ENCODE data around the gene MRTFB. TPM values are rescaled to one million over a fixed set of nuclear protein-coding genes. Genes with fewer than 3 reads are reported as not detected.

The MRTFB gene
- total RNA-seq, 1 experiment from 2014 or later, result 5.3 TPM

DNA sequence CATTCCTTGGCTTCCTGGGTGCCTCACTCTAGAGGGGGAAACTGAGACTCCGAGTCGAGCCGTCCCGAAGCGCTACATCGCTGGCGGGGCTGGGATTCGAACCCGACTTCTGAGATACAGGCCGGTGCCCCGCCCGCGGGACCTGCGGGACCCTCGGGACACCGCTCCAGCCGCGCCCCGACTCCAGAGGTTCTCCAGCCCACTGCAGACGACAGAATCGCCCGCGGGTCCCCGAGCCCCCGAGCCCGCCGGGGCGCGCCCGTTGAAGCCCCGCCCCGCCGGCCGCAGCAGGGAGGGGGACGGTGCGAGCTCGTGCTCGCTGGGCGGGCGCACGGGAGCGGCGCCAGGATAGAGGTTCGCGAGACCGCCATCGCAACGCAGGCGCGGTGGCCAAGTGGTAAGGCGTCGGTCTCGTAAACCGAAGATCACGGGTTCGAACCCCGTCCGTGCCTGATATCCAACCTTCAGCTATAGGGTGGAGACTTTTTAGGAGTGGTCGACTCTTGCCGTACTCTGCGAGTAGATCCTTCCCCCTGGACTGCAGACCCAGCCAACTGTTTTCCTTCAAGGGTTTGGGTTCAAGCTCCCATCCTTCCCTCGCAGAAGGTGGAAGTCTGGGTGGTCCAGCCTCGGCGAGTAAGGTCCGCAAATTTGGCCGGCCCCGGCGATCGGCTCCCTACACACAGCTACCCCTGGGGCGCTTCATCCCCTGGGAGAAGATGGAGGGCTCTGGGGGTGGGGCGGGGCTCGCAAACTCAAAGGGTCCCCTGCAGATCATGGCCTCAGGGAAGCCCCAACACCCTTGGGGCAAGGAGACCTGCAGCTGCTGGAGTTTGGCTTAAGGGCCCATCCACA is 214.6 kb downstream of the MRTFB start:
- peak; percentile 97 for DNase-seq (ENCODE audit: low read depth)

DNA sequence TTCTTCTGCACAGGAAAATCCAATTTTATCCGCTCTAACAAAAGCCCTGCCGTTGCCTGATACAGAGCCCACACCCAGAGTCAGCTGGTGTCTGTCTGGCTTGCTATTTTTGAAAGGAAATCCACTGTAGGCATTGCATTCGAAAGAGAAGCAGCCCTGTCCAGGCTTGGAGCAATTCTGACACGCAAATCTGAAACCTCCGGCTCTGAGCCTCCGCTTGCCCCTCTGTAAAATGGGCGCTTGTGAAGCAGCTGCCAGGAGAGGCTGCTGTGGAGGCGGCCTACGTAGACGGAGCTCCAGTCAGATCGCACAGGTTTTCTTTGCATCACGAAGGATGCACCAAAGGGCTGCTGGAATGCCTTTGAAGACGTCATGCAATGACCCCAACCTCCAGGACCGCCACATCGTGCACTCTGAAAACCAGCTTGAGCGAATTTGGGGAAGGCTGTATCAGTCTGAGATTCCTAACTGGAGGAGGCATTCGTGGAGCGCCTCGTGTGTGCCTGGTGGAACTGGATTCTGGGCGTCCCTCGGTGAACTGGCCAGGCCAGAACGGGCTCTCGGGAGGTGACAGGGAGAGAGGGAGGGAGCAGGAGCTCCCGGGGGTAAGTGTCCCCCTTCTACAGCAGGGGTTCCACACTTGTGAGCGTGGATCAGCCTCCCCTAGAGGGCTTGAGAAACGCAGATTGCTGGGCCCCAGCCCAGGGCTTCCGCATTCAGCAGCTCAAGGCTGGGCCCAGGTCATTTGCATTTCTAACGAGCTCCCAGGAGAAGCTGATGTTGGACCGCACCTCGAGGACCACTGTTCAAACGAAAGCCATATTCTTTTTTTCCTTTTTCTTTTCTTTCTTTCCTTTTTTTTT is 215.5 kb downstream of the MRTFB start:
- DNase-seq (ENCODE audit: low read depth), result no peak

DNA sequence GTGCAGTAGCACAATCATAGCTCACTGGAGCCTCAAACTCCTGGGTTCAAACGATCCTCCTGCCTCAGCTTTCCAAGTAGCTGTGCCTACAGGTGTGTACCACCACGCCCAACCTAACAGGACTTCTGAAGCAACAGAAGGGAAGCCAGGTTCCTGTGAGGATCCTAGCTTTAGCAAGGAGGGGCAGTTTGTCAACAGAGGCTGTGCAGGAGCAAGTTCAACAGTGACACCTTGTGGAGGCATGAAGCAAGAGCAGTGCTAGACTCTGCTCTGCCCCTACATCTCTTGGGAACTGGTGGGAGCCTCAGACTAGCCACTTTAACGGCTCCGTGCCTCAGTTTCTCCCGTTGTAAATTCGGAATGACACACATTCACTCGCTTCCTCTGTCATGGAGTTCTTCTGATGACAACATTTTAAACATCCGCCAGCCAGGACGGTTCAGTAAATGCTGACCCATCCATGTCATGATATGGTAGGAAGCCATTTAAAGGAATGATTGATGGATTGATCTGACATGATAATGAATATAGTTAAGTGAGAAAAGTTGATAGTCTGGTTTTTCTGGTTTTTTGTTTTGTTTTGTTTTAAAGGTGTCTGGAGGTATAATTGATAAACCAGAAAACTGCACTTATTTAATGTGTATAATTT is 218.7 kb downstream of the MRTFB start:
- DNase-seq (ENCODE audit: low read depth), result peak; percentile 40

DNA sequence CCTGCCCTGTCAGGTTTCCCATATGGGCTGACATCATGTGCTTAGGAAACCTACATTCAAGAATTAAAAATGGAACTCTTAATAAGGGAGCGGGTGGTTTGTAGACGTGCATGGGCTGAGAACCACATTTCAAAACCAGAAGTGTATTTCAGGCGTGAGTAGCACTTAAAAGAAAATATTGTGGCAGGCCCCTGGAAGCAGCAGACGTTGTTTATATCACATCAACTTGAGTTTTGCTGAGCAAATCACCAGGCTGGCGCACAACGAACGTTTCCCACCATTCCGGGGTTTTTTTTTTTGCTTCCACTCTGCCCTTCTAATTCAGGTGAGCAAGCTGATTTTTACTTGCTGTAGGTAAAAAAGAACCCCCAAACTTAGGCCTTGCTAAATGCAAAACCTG is 220.2 kb downstream of the MRTFB start:
- no peak for DNase-seq (ENCODE audit: low read depth)

DNA sequence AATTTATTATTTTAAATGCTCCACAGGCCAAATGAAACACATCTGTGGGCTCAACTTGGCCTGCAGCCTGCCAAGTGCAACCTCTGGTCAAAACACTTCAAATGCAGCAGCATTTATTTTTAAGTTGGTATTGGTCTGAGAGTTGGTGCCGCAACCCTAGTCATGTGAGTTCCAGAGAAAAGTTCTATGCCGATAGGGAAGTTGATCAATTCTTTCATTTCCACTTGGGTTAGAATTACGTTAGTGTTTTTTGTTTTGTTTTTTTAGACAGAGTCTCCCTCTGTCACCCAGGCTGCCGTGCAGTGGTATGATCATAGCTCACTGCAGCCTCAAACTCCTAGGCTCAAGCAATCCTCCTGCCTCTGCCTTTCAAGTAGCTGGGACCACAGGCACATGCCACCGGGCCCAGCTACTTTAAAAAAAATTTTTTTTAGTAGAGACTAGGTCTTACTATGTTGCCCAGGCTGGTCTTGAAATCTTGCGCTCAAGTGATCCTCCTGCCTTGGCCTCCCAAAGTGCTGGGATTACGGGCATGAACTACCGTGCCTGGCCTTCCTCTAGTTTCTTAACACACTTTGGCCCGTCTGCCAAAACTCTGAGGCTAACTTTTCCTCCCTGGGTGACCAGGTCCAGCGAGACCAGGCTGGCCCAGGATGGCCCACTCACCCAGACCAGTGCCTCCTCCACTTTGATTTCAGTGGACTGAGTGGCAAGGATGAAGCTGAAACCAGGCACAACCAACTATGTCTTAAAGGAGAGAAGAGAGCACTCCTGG is 221.1 kb downstream of the MRTFB start:
- DNase-seq (ENCODE audit: low read depth), result no peak

DNA sequence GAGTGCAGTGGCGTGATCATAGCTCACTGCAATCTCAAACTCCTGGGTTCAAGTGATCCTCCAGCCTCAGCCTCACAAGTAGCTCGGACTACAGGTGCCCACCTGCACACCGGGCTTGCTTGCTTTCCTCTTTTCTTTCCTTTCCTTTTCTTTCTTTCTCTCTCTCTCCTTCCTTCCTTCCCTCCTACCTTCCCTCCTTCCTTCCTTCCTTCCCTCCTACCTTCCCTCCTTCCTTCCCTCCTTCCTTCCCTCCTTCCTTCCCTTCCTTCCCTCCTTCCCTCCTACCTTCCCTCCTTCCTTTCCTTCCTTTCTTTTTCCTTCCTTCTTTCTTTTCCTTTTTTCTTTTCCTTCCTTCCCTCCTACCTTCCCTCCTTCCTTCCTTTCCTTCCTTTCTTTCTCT is 225.5 kb downstream of the MRTFB start:
- DNase-seq (ENCODE audit: low read depth), result no peak

DNA sequence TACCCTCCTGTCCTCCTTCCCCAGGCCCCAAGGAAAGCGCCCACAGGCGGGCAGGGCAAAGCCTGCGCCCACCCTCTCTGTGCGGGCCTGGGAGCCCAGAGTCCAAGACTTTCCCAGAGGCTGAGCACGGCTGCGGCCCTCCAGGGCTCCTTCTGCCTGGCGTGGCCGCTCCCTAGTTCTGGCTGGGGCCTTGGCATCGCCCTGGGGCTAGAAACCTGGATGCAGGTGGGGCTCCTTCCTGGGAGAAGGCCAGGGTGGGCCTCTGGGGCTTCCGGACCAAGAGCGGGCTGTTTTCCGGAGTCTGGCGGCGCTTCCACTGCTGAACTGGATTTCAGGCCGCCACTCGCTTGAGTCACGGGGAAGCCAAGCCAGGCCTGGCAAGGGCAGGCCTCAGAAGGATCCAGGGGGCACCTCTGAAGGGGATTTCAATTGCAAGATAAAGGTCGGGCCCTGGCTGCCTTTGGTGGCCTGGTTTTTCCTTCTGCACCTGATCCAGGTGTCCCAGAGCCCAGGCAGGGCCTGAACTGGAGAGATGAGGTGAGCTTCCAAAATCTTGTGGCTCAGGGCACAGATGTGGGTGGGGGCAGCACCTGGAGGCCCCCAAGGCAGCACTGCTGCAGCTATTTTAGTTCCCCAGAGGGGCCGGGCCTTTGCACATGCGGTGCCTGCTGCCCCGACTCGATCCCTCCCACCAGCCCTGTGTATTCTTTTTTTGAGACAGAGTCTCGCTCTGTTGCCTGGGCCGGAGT is 227.4 kb downstream of the MRTFB start:
- DNase-seq (ENCODE audit: low read depth), result no peak

DNA sequence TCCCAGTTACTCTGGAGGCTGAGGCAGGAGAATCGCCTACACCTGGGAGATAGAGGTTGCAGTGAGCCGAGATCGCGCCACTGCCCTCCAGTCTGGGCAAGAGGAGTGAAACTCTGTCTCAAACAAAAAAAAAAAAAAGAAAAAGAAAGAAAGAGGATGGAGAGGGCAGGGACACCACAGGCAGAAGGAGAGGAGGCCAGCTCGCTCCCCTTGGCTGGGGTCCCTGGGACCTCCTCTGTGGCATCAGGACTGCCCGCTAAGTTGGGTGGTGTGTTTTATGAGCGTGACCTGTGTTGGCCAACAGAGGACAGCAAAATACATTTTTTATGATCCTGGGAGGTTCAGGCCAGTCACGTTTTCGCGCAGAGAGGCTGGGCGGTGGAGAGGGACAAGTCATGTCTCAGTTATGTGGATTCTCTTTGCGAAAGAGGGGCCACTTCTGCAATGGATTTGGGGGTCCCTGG is 229.6 kb downstream of the MRTFB start:
- peak; percentile 83 for DNase-seq (ENCODE audit: low read depth)

DNA sequence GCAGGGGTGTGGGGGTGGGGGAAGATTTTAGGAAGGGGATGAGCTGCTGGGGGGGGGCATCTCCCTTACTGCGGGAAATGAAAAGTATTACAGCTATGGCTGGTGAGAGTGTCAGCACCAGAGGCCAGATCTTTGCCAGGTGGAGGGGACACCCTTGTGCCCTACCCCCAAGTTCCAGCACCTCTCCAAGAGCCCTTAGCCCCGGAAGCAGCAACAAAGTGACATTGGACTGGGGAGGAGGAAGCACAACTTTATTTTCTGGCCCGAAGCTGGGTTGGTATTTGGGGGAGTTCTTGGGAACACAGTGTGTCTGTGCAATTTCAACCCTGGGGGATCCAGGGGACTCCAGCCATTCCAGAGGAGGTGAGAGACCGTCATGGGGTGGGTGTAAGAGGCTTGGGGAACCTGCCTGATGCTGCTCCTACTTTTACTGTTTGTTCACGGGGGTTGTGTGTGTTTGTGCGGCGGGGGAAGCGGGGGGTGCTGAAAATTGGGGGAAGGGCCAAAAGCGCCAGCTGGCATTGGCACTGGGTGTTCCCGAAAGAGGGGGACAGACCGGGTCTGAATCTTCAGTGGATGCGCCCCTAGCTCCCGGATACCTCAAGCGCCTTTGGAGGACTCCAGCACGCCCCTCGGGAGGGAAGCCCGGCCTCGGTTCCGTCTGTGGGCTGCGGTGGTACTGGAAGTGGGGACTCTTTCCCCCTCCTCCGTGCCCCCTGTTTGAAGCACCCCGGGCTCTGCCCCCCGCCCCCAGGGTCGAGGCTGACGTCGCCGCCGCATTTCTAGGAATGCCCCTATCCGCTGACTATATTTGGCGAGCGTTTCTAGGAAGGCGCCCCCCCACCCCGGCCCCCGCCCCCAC is 230.3 kb downstream of the MRTFB start:
- DNase-seq (ENCODE audit: low read depth), result peak; percentile 30

DNA sequence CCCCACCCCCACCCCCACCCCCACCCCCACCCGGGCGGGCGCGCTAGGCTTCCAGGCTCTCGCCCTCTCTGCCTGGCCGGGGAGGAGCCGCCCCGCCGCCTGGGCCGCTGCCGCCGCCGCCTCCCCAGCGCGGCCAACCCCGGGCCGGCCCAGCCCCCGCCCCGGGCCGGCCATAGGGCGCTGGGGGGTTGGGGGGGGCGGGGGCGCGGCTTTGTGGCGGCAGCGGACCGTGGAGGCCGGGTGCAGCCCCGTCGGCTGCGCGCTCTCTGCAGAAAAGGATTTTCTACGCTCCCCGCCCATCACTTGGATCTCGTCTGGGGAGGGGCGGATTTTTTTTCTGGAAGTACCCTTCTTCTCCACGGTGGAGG is 230.9 kb downstream of the MRTFB start:
- peak; percentile 77 for DNase-seq (ENCODE audit: low read depth)

DNA sequence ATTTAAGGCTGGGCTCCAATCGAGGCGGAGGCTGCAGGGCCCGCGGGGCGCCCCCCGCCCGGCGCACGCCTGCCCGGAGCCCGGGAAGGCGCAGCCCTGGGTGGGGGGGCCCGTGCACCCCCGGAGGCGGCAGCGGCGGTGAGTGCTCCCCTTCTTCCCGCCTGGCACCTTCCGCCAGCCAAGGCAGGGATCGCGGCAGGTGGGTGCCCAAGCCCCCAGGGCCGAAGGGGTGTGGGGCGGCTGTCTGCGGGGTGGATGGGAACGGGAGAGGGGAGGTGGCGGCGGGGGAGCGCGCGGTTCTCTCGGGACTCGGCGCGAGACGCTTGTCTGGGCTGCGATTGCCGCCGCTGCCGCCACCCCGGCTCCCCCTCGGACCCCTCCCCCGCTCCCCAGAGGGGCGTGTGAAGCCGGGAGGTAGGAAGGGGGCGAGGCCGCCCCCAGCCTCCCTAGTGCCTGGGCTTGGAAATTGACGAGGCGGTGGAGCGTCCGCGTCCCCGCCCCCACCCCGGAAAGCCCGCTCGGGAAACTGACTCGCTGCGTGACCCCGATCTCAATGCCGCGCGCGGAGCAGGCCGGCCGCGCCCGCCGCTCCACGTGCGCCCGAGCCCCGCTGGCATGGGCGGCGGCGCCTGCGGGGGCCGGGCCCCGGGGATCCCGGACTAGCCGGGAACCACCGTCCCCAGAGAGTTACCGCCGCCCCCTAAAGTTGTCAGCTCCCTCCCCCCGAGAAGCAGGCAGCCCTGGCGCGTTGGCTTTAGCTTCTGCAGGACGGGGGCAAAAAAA is 231.5 kb downstream of the MRTFB start:
- peak; percentile 40 for DNase-seq (ENCODE audit: low read depth)

DNA sequence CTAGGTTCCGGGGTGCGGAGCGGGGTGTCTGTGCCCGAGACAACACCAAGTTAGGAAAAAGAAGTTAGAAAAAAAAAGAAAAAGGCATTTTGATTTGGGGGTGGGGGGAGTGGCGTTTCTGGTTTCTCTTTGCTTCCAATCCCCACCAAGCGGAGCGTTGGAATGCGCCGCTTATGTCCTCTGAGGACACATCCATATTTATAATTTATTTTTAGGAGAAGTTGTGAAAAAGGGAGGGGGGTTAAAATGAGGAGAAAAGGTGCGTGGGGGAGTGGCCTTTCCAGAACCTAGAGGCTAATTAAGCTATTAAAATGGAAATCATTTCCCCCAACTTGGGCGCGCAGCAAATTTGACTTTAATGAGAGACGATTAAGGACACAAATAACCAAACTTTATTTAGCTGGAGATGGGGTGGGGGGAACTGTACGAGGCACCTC is 232.1 kb downstream of the MRTFB start:
- DNase-seq (ENCODE audit: low read depth), result no peak

DNA sequence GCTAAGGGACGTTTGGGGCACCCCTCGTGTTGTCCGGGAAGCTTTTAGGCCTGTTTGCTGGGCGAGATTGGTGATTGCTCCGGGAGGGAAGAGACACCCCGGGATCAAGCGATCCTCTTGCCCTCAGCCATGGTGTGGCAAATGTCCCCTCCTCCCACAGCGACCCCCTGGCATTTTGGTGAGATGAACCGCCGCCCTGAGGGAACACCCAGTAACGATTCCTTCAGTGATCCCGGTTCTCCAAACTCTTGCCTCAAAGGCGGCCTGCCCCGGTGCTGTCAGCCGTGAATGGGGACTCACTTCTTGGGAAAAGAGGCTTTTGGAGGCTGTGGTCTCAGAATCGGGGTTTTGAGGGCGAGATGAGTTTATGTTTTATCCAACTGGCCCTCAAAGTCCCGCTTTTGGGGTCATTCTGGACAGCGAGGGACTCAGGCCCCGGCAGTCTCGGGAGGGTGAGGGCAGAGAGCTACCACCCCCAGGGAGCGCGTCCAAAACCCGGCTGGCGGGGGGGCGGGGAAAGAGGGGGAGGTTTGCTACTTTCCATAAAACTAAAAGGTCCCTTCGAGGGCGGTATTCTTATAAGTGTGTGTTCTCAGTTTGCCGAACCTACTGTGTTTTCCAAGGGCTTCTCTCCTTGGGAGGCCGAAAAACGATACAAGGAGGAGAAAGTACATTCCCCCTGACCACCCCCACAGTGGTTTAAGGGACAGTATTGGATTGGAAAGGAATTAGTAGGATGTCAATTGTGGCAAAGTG is 232.7 kb downstream of the MRTFB start:
- DNase-seq (ENCODE audit: low read depth), result peak; percentile 23

DNA sequence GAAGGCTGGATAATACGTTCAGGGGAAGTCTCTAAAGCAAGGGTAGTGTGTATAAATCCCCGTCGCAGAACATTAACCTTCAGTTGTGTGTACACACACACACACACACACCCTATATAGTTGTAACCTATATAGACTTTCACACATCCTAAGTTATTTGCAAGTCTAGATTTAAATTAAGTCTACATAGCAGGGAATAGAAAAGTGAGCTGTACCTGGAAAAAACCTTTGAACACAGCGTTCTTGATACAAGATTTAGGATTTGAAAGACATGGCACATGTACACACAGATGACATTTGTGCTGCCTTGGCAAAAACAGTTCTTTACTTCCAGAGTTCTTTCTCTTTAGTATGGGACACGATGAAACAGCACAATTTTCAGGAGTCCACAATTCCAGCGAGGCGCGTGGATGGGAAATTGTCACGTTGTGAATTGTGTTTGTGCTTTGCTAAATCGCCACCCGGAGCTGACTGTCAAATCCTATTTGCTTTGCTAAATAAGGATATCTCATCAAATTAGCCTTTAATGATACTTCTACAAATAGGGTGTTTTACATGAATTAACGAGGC is 233.9 kb downstream of the MRTFB start:
- no peak for DNase-seq (ENCODE audit: low read depth)

DNA sequence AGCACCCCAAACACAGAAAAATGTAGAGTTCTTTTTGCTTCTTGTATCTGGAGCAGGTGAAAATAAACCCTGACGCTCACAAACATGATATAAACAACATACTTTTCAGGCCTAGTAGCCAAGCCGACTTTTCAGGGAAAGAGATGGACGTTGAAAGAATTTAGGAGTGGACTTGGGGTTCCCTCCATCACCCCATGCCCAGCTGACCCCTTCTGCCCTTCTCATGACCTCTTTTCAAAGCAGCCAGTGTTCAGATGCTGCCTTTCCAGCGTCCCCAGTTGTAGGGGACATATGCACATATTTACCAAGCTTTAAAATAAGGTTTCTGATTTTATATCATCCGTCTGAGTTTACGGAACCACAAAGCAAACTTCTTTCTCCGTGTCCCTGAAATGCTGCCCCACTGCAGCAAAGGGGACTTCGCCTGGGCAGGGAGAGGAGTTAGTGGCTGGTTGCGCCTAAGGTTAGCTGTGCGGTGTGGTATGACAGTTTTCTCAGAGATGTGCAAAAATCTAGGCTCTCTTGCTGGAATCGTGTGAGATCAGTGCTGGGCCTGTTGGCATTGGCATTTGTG is 235.5 kb downstream of the MRTFB start:
- DNase-seq (ENCODE audit: low read depth), result no peak

DNA sequence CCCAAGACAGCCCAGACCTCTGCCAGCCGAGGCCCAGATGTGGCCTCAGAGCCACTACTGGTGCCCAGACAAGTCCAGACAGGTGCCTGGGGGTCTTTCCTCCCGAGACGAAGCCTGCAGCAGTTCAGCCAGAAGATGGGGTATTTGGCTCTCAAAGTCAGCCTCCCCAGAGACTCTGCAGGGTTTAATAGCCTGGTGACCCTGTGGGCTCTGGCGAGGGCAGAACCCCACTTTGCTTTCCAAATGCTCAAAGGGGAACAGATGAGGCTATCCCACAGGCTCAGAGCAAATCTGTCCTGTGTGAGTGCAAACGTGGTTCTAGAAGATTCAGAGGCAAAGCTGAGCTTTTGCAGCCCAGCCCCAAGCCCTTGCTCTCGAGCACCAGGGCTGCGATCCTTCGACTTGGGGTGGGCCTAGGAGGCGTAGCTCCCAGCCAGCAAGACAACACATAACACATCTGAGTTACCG is 236.0 kb downstream of the MRTFB start:
- DNase-seq (ENCODE audit: low read depth), result no peak
